HEK293T (cell line): ENCODE data around the gene KLK6.
A peak's percentile ranks its signal among the peaks of the same experiment; 100 is the strongest.

Experiments
- CTCF ChIA-PET: fragments of 350-600 bp; formaldehyde crosslinking; extraction: SDS; loops from one replicate; lab custom pipeline; 2021; ENCODE audit warnings: antibody characterized with exemption, inconsistent platforms; lab: Yijun Ruan, JAX
- POLR2A ChIA-PET: fragments of 350-600 bp; formaldehyde crosslinking; extraction: SDS; loops from one replicate; lab custom pipeline; 2020; ENCODE audit warnings: antibody characterized with exemption, inconsistent platforms; lab: Yijun Ruan, JAX
- DNase-seq: peaks from one replicate; pipeline ENCODE4 v3.0.0; 2012; ENCODE audit warnings: mixed read lengths; ENCODE audit errors: extremely low spot score
- ARNT ChIP-seq: fragments of 450-650 bp; IDR thresholded peaks from 2 replicates; pipeline ENCODE4 v1.6.1; 2017; ENCODE audit warnings: mild to moderate bottlenecking
- BHLHE40 ChIP-seq: fragments of 450-650 bp; IDR thresholded peaks from 2 replicates; pipeline ENCODE4 v1.6.1; 2016; ENCODE audit warnings: mild to moderate bottlenecking, moderate library complexity, borderline replicate concordance
- CTBP1 ChIP-seq: fragments of 450-650 bp; IDR thresholded peaks from 2 replicates; pipeline ENCODE4 v1.6.1; 2016; ENCODE audit warnings: borderline replicate concordance
- ELF4 ChIP-seq: fragments of 450-650 bp; IDR thresholded peaks from 2 replicates; pipeline ENCODE4 v1.6.1; 2017; ENCODE audit warnings: antibody characterized with exemption
- FOXA1 ChIP-seq: fragments of 450-650 bp; IDR thresholded peaks from 2 replicates; pipeline ENCODE4 v1.6.1; 2016; ENCODE audit warnings: mild to moderate bottlenecking
- FOXK2 ChIP-seq: fragments of 450-650 bp; IDR thresholded peaks from 2 replicates; pipeline ENCODE4 v1.6.1; 2016; ENCODE audit warnings: mild to moderate bottlenecking
- FOXM1 ChIP-seq: fragments of 450-650 bp; IDR thresholded peaks from 2 replicates; pipeline ENCODE4 v1.6.1; 2017; ENCODE audit warnings: mild to moderate bottlenecking, borderline replicate concordance
- HDGF ChIP-seq: fragments of 450-650 bp; IDR thresholded peaks from 2 replicates; pipeline ENCODE4 v1.6.1; 2017; ENCODE audit warnings: antibody characterized with exemption, borderline replicate concordance
- L3MBTL2 ChIP-seq: fragments of 450-650 bp; conservative IDR thresholded peaks from 2 replicates; pipeline ENCODE4 v1.6.1; 2016; ENCODE audit warnings: mild to moderate bottlenecking
- LEF1 ChIP-seq: fragments of 450-650 bp; IDR thresholded peaks from 2 replicates; pipeline ENCODE4 v1.6.1; 2017; ENCODE audit warnings: mild to moderate bottlenecking, borderline replicate concordance
- NFRKB ChIP-seq: fragments of 450-650 bp; IDR thresholded peaks from 2 replicates; pipeline ENCODE4 v1.6.1; 2016; ENCODE audit warnings: mild to moderate bottlenecking, moderate library complexity
- PKNOX1 ChIP-seq: fragments of 450-650 bp; IDR thresholded peaks from 2 replicates; pipeline ENCODE4 v1.6.1; 2016
- SP1 ChIP-seq: fragments of 450-650 bp; IDR thresholded peaks from 2 replicates; pipeline ENCODE4 v1.6.1; 2017
- SUZ12 ChIP-seq: fragments of 450-650 bp; IDR thresholded peaks from 2 replicates; pipeline ENCODE4 v1.6.1; 2016; ENCODE audit warnings: mild to moderate bottlenecking
- TARDBP ChIP-seq: fragments of 450-650 bp; IDR thresholded peaks from 2 replicates; pipeline ENCODE4 v1.6.1; 2016
- ZNF384 ChIP-seq: fragments of 450-650 bp; IDR thresholded peaks from 2 replicates; pipeline ENCODE4 v1.6.1; 2016

KLK6 gene

GRCh38 chr19:51003316-51003715 lies 33.9 kb upstream of the KLK6 start:
- ChIA-PET CTCF (no interaction called here), POLR2A (no interaction called here)
- no peak for DNase-seq
- TF ChIP-seq FOXK2: no peak
- TF ChIP-seq BHLHE40: no peak
- TF ChIP-seq L3MBTL2: no peak
- TF ChIP-seq HDGF: no peak
- no peak for TF ChIP-seq TARDBP
- TF ChIP-seq SUZ12: no peak
- TF ChIP-seq PKNOX1: no peak
- no peak for TF ChIP-seq CTBP1
- no peak for TF ChIP-seq SP1
- TF ChIP-seq LEF1: no peak
- no peak for TF ChIP-seq NFRKB
- no peak for TF ChIP-seq FOXM1
- TF ChIP-seq FOXA1: no peak
- TF ChIP-seq ZNF384: no peak
- no peak for TF ChIP-seq ARNT
- no peak for TF ChIP-seq ELF4

GRCh38 chr19:51002542-51003311 lies 33.3 kb upstream of the KLK6 start:
- ChIA-PET CTCF (interaction anchor here (0.7 kb wide), 1 partner anchor 94 kb away, joined by 4 read pairs; no protein-coding TSS in a partner anchor), POLR2A (interaction anchor here (0.9 to 1.2 kb wide), 2 partner anchors 14 to 197 kb away, joined by 3 read pairs; no protein-coding TSS in a partner anchor)
- peak; percentile 97 for DNase-seq
- TF ChIP-seq PKNOX1 (no peak), CTBP1 (no peak), HDGF (no peak)

GRCh38 chr19:51002089-51002532 lies 32.7 kb upstream of the KLK6 start:
- no peak for DNase-seq
- CTCF ChIA-PET: interaction anchor here (0.7 kb wide), 1 partner anchor 95 kb away, joined by 4 read pairs; no protein-coding TSS in a partner anchor
- TF ChIP-seq SP1: no peak
- no peak for TF ChIP-seq NFRKB
- TF ChIP-seq ZNF384: no peak
- POLR2A ChIA-PET: interaction anchor here (0.9 to 1.2 kb wide), 2 partner anchors 15 to 197 kb away, joined by 3 read pairs; no protein-coding TSS in a partner anchor

- TF ChIP-seq CTBP1 (no peak), PKNOX1 (no peak), BHLHE40 (no peak), ARNT (no peak), FOXK2 (no peak), LEF1 (no peak), NFRKB (no peak), L3MBTL2 (no peak), FOXM1 (no peak), ZNF384 (no peak), SUZ12 (no peak), SP1 (no peak), TARDBP (no peak), HDGF (no peak), FOXA1 (no peak), ELF4 (no peak)
- ChIA-PET POLR2A (no interaction called here), CTCF (interaction anchor here (0.7 kb wide), 1 partner anchor 7 kb away, joined by 3 read pairs; no protein-coding TSS in a partner anchor)
- DNase-seq: no peak
Measured at GRCh38 chr19:51001515-51001914, 32.1 kb upstream of the KLK6 start, which contains the start of gene KLK8. KLK8 (minus strand) TSS chr19:51001604; CDS start chr19:51001167, 437 bp downstream.

GRCh38 chr19:51000981-51001380 lies 31.6 kb upstream of the KLK6 start:
- no peak for DNase-seq
- ChIA-PET CTCF (interaction anchor here (0.7 kb wide), 1 partner anchor 8 kb away, joined by 3 read pairs; no protein-coding TSS in a partner anchor), POLR2A (no interaction called here)
- TF ChIP-seq FOXA1: no peak
- TF ChIP-seq BHLHE40: no peak

- CTCF ChIA-PET: no interaction called here
- DNase-seq: no peak
- TF ChIP-seq L3MBTL2 (no peak), NFRKB (no peak), FOXK2 (no peak), SP1 (no peak), ELF4 (no peak), FOXA1 (no peak), LEF1 (no peak), ZNF384 (no peak), HDGF (no peak)
- POLR2A ChIA-PET: no interaction called here
Measured at GRCh38 chr19:51000426-51000825, 31.0 kb upstream of the KLK6 start.
